ENCODE data around the gene PCGF3.
"Not testable (repeated sequence)": the region's sequence is repeated elsewhere in the genome, so short reads cannot be mapped to it uniquely, and the experiment has no call there.

Gene PCGF3

DNA sequence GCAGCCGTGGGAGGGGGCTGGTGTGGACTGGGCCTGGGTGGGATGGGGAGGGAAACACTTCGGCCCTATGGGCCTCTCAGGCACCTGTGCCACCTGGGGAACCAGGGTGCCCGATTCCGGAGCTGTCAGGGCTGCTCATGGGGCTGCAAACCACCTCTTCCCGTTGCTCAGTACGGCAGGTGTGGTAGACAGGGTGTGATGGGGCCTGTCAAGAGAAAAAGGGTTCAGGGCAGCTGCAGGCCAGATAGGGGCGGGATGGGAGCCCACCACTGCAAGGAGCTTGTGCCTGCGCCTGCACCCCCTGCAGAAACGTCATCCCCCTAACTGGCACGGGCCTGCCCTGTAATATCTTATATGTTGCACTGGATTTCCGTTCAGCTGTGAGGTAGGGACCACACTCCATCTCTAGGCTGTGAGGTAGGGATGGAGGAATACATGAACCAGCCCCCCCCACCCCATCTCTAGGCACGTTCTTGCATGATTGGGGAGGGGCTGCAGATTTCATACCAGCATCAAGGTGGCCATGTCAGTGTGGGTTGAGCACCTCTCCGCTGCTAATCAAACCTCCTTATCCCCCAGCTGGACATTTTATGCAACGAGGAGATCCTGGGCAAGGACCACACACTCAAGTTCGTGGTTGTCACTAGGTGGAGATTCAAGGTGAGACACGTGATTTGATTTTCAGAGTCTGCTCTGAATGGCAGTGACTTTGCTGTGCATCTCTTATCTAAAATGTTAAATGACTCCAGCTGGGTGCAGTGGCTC lies 59.0 kb downstream of the PCGF3 start:
- DNase-seq: no peak

DNA sequence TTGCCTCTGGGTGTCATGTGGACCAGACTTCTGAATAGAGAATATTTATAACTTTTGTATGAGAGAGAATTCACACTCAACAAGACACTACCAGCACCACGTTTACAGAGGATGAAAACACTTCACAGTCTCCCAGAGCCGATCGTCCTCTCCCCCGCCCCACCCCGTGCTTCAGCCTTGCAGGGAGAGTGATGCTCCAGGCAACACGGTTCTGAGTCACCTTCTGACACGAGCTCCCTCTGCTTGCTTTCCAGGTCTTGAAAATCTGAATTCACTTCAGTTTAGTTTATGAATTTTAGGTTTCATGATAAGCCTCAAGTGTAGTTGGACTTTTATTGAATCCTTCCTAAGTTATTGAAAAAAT lies 60.5 kb downstream of the PCGF3 start:
- no peak for DNase-seq

DNA sequence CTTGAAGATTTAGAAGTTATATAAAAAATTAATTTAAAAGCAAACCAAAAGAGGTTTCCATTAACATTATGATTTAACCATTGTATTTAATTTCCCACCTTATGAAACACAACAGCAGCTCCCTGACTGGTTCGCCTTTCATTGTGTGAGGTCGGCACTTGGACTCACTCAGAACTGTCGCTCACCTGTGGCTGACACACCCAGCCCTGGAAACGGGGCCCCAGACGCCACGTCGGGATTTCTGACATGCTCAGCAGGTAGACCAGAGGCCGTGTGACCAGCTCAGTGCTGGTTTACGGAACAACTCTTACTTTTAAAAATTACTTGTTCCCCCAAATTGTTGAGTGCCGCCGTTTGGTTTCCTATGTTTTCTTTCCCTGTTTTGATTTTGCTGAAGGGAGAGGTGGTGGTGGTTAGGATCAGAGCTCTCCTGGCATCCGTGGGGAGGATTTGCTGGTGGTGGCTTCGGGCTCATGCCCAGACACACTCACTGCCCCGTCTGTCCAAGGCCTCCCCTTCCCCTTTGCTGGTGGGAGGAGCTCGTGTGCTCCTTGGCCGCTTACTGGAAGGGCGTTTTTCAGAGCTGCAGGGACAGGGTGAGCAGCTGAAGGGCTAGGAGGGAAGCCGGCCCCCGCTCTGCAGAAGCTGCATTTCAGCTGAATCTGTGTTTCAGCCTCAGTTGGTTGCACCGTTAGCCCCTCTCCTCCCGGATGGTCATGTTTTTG lies 61.1 kb downstream of the PCGF3 start:
- no peak for DNase-seq

DNA sequence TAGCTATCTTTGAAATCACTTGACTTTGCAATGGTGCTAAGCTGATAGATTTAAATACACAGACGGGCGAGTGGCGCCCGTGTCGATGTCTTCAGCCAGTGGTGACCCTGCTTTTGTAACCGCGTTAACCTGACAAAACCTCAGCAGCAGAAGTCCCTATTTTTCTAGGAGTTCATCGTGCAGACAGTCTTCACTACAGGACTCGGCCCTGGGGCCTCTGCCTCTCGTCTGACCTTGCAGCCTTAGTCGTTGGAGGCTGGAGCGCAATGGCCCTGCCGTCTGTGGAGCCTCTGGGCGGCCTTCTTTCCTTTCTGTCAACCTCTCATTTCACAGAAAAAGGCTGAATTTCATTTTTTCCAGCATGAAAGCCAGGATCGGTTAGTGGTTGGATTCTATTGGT lies 62.4 kb downstream of the PCGF3 start:
- DNase-seq: no peak

DNA sequence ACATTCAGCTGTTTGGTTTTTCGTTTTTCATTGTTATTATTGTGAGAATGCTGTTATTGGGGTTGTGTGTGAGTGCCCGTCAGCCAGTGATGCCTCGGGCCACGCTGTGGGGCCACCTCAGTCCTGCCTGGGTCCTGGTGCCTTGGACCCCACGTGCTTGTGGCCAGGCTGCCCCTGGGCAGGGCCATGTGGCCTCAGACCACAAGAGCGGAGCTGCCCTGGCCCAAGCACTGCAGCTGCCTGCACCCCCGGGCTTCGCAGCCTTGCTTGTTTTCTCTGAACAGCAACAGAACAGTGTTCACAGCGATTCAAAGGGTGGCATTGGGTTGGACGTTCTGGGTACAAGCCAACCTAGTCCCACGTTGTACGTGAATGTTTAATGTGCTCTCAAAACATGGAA lies 63.4 kb downstream of the PCGF3 start:
- DNase-seq: no peak

DNA sequence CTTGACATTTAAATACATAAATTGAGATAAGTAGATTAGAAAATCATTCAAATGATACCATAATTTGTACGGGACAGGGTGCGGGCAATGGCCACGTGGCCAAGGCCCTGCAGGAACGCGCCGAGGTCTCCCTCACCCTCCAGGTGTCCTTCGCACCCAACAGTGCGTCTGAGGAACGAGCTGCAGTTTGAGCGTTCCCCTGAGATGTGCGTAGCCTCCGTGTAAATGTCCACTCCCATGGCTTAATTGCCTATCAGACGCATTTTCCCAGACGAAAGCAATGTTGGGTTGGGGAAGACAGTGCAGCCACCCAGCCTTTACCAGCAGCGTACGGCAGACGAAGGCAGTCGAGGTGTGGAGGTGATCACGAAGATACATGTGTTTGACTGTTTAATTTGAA lies 63.9 kb downstream of the PCGF3 start:
- DNase-seq: no peak

DNA sequence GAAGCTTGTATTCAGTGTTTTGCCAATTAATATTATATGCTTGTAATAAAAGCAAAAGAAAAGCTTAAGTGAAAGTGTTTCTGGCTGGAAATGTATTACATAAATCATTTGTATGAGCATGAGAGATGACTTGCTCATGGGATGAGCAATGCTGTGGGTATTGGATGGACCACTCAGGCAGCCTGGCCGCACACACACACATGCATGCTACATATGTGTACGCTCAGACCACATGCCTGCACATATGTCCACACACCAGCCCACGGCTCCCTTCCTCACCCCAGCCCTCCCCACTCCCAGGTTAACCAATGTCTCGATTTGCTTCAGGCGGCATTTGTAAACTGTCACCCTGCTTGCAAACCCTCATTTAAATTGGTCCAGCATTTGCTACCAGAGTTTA lies 64.4 kb downstream of the PCGF3 start:
- DNase-seq: no peak

DNA sequence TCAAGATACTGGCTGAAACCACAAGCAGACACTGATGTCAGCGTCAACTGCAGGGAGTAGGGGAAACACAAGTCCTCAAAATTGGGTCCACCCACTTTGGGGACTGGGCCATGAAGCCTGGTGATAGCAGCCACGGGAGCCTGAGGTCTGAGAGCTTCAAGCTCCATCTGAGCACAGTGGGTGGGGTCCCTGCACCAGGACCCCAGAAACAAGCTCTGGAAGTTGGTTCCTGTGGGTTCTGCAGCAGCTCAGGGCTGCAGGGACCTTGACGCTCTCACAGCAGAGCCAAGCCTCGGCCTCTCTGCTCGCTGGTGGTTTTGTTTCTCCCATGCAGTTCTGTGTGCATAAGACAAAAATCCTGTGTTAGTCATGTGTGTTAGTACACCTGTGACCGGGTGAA lies 65.8 kb downstream of the PCGF3 start:
- DNase-seq: no peak

DNA sequence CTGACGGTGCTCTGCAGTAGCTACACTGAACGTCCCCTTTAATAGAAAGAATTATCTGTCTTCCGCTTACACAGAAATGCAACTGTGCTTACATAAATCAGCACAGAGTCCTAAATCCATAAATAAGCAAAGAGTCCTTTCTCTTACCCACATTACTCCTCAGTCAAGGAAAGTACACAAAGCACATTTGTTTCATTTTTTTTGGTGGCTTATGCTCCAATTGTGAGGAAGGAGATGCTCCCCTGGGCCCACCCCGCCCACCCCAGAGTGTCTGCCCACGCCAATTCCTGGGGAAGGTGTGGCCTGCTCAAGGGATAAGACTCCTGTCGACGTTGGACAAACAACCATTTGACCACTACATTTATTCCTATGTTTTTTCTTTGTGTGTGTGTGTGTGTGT lies 66.5 kb downstream of the PCGF3 start:
- DNase-seq: no peak

DNA sequence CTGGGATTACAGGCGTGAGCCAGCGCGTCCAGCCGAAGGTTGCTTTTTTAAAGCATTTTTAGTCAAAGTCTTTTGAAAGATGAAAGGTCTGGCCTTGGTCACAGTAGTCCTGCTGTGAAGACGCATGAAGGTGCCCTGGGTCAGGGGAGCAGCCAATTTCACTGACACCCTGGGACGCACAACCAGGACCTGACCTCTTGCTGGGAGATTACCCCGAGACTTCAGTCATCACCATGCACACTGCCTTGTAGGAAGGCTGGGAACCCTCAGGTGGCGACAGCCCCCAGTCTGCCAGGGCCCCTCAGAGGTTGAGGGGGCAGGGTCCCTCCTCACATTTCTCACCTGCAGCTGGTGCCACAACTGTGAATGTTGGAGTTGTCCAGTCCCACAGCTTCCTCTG lies 67.1 kb downstream of the PCGF3 start:
- DNase-seq: no peak

DNA sequence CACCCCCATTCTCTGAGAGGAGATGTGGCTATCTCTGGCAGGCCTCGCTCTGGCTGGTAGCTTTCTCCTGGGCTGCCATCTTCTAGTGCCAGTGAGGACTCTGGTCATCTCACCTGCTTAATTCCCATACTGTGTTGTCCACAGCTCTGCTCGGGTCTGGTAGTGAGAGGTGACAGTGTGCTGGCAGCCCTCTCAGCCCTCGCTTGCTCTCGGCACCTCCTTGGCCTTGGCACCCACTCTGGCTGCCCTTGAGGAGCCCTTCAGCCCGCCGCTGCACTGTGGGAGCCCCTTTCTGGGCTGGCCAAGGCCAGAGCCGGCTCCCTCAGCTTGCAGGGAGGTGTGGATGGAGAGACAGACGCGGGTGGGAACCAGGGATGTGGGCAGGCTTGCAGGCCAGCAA lies 67.6 kb downstream of the PCGF3 start:
- no peak for DNase-seq

DNA sequence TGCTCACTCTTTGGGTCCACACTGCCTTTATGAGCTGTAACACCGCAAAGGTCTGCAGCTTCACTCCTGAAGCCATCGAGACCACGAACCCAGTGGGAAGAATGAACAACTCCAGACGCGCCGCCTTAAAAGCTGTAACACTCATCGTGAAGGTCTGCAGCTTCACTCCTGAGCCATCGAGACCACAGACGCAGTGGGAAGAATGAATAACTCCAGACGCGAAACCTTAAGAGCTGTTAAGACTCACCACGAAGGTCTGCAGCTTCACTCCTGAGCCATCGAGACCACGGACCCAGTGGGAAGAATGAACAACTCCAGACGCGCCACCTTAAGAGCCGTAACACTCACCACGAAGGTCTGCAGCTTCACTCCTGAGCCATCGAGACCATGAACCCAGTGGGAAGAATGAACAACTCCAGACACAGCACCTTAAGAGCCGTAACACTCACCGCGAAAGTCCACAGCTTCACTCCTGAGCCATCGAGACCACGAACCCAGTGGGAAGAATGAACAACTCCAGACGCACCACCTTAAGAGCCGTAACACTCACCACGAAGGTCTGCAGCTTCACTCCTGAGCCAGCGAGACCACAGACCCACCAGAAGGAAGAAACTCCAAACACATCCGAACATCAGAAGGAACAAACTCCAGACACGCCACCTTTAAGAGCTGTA lies 68.9 kb downstream of the PCGF3 start:
- not testable (repeated sequence) for DNase-seq

DNA sequence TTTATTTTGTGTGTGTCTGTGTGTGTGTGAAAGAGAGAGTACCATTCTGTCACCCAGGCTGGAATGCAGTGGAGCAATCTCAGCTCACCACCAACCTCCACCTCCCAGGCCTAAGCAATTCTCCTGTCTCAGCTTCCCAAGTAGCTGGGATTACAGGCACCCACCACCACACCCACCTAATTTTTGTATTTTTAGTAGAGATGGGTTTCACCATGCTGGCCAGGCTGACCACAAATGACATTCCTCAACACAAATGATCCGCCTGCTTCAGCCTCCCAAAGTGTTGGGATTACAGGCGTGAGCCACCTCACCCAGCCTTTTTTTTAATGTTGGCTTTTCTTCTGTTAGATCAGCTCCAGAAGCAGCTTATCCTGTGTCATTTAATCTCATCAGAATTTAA lies 69.9 kb downstream of the PCGF3 start:
- DNase-seq: not testable (repeated sequence)

DNA sequence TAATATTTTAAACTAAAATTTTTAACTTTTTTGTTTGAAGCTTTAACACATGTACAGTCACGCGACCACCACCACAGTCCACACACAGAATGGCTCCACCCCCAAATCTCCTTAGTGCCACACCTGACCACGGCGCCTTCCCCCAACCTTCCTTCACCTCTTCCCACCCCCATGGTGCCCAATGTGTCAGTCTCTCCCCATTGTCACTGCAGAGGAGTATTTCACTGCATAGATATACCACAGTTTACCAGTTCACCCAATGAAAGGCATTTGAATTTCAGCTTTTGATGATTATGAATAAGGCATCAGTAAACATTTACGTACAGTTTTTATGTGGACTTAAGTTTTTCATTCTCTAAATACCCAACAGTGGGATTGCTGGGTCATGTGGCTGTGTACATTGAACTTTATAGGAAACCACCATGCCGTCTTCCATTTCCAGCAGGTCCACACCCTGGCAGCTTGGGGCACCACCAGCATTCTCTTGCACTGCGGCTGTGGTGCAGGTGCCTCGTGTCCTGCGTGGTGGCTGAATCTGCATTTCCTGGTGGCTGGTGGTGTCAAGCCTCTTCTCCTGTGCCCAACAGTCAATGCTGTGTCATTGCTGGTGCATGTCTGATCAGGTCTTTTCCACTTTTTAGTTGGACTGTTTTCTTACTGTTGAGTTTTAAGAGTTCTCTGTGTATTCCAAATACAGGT lies 71.3 kb downstream of the PCGF3 start:
- DNase-seq: no peak

DNA sequence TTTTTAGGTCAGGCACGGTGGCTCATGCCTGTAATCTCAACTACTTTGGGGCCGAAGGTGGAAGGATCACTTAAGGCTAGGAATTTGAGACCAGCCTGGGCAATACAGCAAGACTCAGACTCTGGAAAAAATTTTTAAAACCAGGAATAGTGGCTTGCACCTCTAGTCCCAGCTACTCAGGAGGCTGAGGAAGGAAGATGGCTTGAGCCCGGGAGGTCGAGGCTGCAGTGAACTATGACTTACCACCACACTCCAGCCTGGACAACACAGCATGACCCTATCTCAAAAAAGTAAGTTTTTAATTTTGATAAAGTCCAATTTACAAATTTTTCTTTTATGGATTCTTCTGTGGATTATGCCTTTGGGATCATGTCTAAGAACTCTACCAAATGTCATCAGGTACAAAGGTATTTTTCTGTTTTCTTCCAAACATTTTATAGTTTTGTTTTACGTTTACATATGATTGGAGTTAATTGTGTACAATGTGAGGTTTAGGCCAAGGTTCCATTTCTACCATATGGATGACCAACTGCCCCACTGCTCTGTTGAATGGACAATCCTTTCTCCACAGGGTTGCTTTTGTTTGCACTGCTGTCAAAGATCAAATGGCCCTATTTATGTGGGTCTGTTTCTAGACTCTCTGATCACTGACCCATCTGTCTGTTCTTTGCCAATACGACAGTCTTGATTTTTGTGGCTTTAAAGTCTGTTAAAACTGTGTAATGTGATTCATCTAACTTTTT lies 72.1 kb downstream of the PCGF3 start:
- no peak for DNase-seq

DNA sequence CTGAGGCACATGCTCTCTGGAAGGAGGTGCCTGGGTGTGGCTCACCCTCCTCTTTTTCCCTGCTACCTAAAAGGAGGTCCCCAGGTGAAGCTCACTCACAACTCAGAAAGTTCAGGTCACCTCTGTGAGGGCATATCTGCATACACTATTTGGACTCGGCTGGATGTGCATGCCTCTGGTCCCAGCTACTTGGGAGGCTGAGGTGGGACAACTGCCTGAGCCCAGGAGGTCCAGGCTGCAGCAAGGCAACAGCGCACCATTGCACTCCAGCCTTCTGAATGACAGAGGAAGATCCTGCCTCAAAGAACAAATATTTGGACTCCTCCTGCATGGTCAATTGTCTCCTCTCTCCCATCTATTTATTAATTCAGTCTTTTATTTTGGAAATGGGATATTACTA lies 73.9 kb downstream of the PCGF3 start:
- no peak for DNase-seq

DNA sequence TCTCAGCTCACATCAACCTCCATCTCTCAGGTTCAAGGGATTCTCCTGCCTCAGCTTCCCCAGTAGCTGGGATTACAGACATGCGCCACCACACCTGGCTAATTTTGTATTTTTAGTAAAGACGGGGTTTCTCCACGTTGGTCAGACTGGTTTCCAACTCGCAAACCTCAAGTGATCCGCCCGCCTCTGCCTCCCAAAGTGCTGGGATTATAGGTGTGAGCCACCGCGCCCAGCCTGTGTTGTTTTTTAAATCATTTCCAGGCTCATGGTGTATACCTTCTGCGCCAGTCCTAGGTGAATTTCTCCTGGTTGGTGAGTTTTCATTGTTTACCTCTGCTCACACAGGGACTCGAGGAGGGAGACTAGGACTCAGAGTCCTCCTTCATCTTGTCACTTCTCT lies 74.6 kb downstream of the PCGF3 start:
- not testable (repeated sequence) for DNase-seq

DNA sequence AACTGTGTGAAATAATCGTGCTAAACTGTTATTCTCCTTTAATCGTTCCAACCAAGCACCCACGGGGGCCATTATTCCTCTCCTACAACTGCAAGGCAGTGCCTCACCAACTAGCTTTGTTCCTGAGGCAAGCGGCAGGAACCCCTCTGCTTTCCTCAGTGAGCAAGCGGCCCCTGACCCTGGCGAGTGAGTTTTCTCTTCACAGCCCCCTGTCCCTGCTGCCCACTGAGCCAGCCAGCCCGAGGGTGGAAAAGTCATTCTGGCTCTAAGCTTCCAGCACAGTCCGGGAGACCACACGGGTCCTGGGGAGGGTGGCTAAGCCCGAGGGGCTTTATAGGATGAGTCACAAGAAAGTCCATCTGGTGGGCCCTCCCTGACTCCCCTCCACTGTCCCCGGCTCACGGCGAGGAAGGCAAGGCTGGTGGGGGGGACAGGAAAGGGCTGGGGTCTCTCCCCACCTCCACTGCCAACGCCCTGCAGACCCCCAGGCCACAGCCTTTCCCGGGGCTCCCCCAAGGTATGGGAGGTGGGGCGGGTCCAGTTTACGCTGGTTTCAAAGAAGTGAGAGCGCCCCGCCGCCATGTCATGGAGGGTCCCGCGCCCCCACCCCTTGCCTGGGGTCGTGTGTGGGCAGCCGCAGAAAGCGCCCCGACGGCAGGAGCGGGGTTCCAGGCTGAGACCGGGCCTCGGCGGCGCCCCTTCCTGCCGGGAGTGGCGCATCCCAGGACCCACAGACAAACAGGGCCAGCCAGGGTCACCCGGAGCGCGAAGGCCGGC lies 75.3 kb downstream of the PCGF3 start:
- DNase-seq: no peak

DNA sequence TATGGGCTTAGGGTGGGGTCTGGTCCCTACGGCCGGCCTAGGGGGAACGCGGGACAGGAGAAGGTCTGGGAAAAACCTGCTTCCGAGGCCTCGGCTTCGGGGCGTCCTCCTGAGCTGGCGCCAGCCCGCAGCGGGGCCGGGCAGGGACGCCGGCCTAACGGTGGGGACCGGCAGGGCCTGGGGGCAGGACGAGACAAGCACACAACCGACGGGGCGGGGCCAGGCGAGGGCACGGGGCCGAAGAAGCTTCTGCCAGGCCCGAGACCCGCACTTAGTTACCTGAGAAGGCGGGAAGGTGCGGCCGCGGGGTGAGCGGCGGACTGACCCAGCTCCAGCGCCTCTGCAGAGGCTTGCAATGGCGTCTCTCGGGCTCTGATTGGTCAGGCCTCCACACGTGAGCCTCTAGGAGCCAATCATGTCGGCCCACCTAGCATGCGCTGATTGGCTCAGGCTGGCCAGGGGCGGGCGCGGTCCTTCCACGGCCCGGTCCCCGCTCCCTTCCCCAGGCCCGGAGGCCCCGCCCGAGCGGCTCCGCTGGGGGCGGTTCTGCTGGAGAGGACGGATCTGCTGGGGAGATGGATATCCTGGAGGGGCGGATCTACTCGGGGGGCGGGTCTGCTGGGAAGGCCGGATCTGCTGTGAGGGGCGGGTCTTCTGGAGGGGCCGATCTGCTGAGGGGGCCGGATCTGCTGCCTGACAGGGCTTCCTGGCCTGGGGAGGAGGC lies 76.0 kb downstream of the PCGF3 start:
- DNase-seq: peak; percentile 99 to 100 (median 100)

DNA sequence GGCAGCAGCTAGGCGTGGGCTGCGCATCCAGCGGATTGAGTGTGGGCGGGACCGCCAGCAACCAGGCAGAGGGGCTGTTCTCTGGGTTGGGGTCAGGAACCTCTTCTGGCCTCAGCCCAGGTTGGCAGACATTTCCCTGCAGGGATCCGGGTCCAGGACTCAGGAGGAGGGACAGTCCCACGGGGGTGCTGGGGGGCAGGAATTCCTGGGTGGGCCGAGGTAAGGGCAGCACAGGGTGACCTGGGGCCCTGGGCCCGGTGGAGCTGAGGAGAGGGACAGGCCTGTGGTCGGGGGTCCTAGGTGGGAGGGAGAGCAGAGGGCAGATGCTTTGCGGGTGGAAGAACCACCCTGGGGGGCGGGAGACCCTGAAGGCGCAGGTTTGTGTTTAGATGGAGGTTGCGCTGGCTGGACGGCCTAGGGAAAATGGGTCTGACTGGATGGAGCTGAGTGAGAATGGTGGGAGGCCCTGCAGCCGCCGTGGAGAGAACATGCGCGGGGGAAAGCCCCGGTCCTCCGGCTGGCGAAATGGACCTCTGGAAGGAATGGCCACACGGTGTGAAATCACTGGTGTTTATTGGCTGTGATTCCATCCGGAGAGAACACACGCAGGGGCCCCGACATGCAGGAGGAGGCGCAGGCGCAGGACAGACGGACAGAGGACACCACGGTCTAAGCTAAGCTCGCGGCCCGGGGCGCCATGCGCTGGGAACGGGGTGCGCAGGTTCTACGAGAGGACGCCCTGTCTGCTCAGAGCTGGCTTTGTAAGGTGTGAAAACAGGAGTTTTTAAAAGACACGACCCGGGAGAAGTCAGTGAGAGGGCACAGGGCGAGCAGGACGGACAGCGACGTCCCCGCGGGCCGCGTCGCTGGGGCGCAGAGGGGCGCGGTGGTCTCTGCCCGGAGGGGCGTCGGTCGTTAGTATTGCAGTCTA lies 79.0 kb downstream of the PCGF3 start:
- no peak for DNase-seq

All from suppressor macrophage (primary cell).